G401.6 (cell line): ENCODE data around the gene GGNBP2.

Source experiments
- FAIRE-seq: peaks from 2 replicates; lab custom pipeline; 2012; peaks lifted over from hg19 to GRCh38; lab: Jason Lieb, UNC

Gene GGNBP2

GRCh38 chr17:36632916-36633771 lies 88.4 kb downstream of the GGNBP2 start:
- FAIRE-seq = no peak
